C4-2B (cell line): Measurements from ENCODE around the gene C3orf18.

ENCODE experiments used
- CTCF ChIP-seq: fragments of 450-650 bp; conservative IDR thresholded peaks from 2 replicates; pipeline ENCODE4 v1.5.1; 2017; ENCODE audit warnings: mild to moderate bottlenecking
- ZFX ChIP-seq: fragments of 450-650 bp; IDR thresholded peaks from 2 replicates; pipeline ENCODE4 v1.6.1; 2017

GRCh38 chr3:50530001-50530970 is 37.3 kb downstream of the C3orf18 start:
- no peak for TF ChIP-seq CTCF
- TF ChIP-seq ZFX = no peak
